Stimulated activated CD8-positive, alpha-beta memory T cell treated with anti-CD3 and anti-CD28 coated beads, Interleukin-4, amount 100 ng/mL, for 48 hours (primary cell): ENCODE measurements around the gene SEC23IP.
A peak's percentile ranks its signal among the peaks of the same experiment; 100 is the strongest.
"Not testable (repeated sequence)": the region's sequence is repeated elsewhere in the genome, so short reads cannot be mapped to it uniquely, and the experiment has no call there.

Experiments used
- DNase-seq: peaks from one replicate; pipeline ENCODE4 v3.0.0-alpha.2; 2020

Gene SEC23IP

GRCh38 chr10:119892188-119893065 lies at the start of gene SEC23IP:
Gene SEC23IP, plus strand, starts transcription at chr10:119892730. Its CDS starts 53 bp downstream, at chr10:119892783.
- peak; percentile 95 for DNase-seq

- no peak for DNase-seq
Observed at GRCh38 chr10:119845656-119846055, 46.9 kb upstream of the SEC23IP start.

GRCh38 chr10:119849031-119849789 lies 43.3 kb upstream of the SEC23IP start:
- DNase-seq, result no peak

GRCh38 chr10:119849944-119850343 lies 42.6 kb upstream of the SEC23IP start:
- DNase-seq, result no peak

- no peak for DNase-seq
Observed at GRCh38 chr10:119852277-119852676, 40.3 kb upstream of the SEC23IP start.

GRCh38 chr10:119852822-119853221 lies 39.7 kb upstream of the SEC23IP start:
- DNase-seq, result no peak

GRCh38 chr10:119853574-119853973 lies 39.0 kb upstream of the SEC23IP start:
- DNase-seq, result no peak

- DNase-seq, result no peak
Observed at GRCh38 chr10:119858063-119858462, 34.5 kb upstream of the SEC23IP start.

GRCh38 chr10:119859420-119860258 lies 32.9 kb upstream of the SEC23IP start:
- DNase-seq, result no peak

- DNase-seq, result no peak
Observed at GRCh38 chr10:119860866-119861607, 31.5 kb upstream of the SEC23IP start.

- DNase-seq, result no peak
Observed at GRCh38 chr10:119862524-119862923, 30.0 kb upstream of the SEC23IP start.

GRCh38 chr10:119863951-119864565 lies 28.5 kb upstream of the SEC23IP start:
- no peak for DNase-seq

- no peak for DNase-seq
Observed at GRCh38 chr10:119865699-119866240, 26.8 kb upstream of the SEC23IP start.

- DNase-seq, result no peak
Observed at GRCh38 chr10:119867317-119867716, 25.2 kb upstream of the SEC23IP start.

- not testable (repeated sequence) for DNase-seq
Observed at GRCh38 chr10:119869398-119869797, 23.1 kb upstream of the SEC23IP start.

GRCh38 chr10:119871881-119872609 lies 20.5 kb upstream of the SEC23IP start:
- DNase-seq, result peak; percentile 67

- no peak for DNase-seq
Observed at GRCh38 chr10:119872610-119872859, 20.0 kb upstream of the SEC23IP start, which contains the start of gene MCMBP. Gene MCMBP, minus strand, starts transcription at chr10:119872843. Its CDS starts 259 bp downstream, at chr10:119872584.

GRCh38 chr10:119872860-119873681 lies 19.5 kb upstream of the SEC23IP start:
- peak; percentile 89 for DNase-seq

GRCh38 chr10:119878524-119878923 lies 14.0 kb upstream of the SEC23IP start:
- no peak for DNase-seq
